Amniotic stem cell (primary cell): ENCODE measurements around the gene TEX101.
"Not testable (repeated sequence)": the region's sequence is repeated elsewhere in the genome, so short reads cannot be mapped to it uniquely, and the experiment has no call there.

Experiments used
- DNase-seq: peaks from one replicate; lab custom pipeline; 2025; lab: John Stamatoyannopoulos, UW

TEX101 gene

GRCh38 chr19:43414554-43414953 is at the start of gene TEX101:
TEX101 (plus strand) TSS chr19:43414890; CDS start chr19:43415920, 1,030 bp downstream.
- DNase-seq: no peak

- not testable (repeated sequence) for DNase-seq
Measured at GRCh38 chr19:43365677-43366076, 49.0 kb upstream of the TEX101 start.

- DNase-seq: no peak
Measured at GRCh38 chr19:43367822-43368221, 46.9 kb upstream of the TEX101 start.

GRCh38 chr19:43368897-43369296 is 45.8 kb upstream of the TEX101 start:
- not testable (repeated sequence) for DNase-seq

- no peak for DNase-seq
Measured at GRCh38 chr19:43371909-43372308, 42.8 kb upstream of the TEX101 start.

GRCh38 chr19:43372462-43372861 is 42.2 kb upstream of the TEX101 start:
- no peak for DNase-seq

GRCh38 chr19:43377624-43378023 is 37.1 kb upstream of the TEX101 start:
- DNase-seq: not testable (repeated sequence)

- DNase-seq: no peak
Measured at GRCh38 chr19:43380008-43380407, 34.7 kb upstream of the TEX101 start.

- no peak for DNase-seq
Measured at GRCh38 chr19:43380771-43381386, 33.8 kb upstream of the TEX101 start.

- DNase-seq: not testable (repeated sequence)
Measured at GRCh38 chr19:43382586-43383216, 32.0 kb upstream of the TEX101 start.

GRCh38 chr19:43383254-43383653 is 31.4 kb upstream of the TEX101 start:
- not testable (repeated sequence) for DNase-seq

GRCh38 chr19:43383759-43384158 is 30.9 kb upstream of the TEX101 start:
- DNase-seq: not testable (repeated sequence)

GRCh38 chr19:43390903-43391551 is 23.7 kb upstream of the TEX101 start:
- not testable (repeated sequence) for DNase-seq

- DNase-seq: not testable (repeated sequence)
Measured at GRCh38 chr19:43391552-43391935, 23.1 kb upstream of the TEX101 start.

GRCh38 chr19:43393501-43393900 is 21.2 kb upstream of the TEX101 start:
- DNase-seq: not testable (repeated sequence)

GRCh38 chr19:43395561-43395960 is 19.1 kb upstream of the TEX101 start:
- DNase-seq: no peak

- no peak for DNase-seq
Measured at GRCh38 chr19:43406297-43406696, 8.4 kb upstream of the TEX101 start.

- DNase-seq: no peak
Measured at GRCh38 chr19:43407416-43408005, 7.2 kb upstream of the TEX101 start.

- DNase-seq: no peak
Measured at GRCh38 chr19:43408043-43408442, 6.6 kb upstream of the TEX101 start.

GRCh38 chr19:43409415-43409814 is 5.3 kb upstream of the TEX101 start:
- DNase-seq: no peak

GRCh38 chr19:43412441-43412840 is 2.2 kb upstream of the TEX101 start:
- DNase-seq: no peak

- no peak for DNase-seq
Measured at GRCh38 chr19:43416951-43417623, 2.4 kb downstream of the TEX101 start.
